DMS 273 (cell line): ENCODE results near the gene MSH3.
A peak's percentile ranks its signal among the peaks of the same experiment; 100 is the strongest.
"Not testable (repeated sequence)": the region's sequence is repeated elsewhere in the genome, so short reads cannot be mapped to it uniquely, and the experiment has no call there.

Experiments used
- DNase-seq: peaks from one replicate; lab custom pipeline; 2025; ENCODE audit not compliant: unreplicated experiment; lab: John Stamatoyannopoulos, UW

MSH3 gene

DNA sequence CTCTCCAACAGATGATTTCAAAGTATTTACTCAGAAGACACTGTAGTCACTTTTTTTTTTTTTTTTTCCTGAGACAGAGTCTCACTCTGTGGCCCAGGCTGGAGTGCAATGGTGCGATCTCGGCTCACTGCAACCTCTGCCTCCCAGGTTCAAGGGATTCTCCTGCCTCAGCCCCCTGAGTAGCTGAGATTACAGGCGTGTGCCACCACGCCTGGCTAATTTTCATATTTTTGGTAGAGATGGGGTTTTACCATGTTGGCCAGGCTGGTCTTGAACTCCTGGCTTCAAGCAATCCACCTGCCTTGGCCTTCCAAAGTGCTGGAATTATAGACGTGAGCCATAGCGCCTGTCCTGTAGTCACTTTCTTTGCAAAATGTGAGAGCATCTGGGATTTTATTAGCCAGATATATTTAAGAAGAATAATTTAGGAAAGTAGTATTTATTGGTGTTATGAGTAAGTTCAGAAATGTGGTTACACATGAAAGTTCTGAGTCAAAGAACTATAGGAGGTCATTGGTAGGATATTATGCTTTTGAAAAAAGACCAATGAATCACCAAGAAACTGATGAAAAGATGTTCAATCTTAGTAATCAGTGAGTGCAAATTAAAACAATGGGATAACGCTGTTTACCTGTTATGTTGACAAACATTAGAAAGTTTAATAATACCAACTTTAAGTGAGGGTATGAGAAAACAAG, 135.0 kb downstream of the MSH3 start:
- not testable (repeated sequence) for DNase-seq

DNA sequence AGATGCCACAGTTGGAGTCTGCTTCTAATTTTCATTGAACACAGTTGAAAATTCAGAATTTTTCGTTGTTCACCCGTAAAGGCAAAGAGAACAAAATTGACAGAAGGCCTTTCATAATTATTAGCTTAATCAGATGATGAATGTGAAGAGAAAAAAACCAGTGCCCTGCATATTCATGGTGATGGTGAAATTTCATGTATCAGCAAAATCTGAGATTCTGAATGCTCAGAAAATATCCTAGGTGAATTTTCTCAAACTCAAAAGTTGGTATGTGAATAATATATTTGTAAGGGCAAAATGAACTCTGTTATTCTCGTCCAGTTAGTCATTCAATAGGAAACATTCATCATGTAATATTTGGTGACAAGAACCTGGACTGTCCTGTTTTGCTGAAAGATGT, 136.2 kb downstream of the MSH3 start:
- no peak for DNase-seq

- DNase-seq, result no peak
Measured at GRCh38 chr5:80793354-80793753, 138.9 kb downstream of the MSH3 start.

DNA sequence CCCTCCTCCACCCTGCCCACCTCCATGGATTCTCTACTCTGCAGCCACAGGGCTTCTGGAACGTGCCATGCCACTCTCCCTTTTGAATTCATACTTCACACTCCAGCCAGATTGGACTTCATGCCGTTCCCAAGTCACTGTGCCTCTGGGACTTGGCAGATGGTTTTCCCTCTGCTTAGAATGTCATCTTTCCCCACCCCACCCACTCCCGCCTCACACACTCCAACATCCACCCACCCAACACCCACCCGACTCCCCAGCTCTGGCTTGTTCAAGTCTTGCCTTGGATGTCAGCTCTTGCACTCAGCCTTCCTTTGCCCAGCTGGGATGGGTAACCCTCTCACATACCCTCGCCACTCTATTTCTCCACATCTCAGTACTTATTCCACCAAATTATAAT, 142.4 kb downstream of the MSH3 start:
- DNase-seq, result no peak

DNA sequence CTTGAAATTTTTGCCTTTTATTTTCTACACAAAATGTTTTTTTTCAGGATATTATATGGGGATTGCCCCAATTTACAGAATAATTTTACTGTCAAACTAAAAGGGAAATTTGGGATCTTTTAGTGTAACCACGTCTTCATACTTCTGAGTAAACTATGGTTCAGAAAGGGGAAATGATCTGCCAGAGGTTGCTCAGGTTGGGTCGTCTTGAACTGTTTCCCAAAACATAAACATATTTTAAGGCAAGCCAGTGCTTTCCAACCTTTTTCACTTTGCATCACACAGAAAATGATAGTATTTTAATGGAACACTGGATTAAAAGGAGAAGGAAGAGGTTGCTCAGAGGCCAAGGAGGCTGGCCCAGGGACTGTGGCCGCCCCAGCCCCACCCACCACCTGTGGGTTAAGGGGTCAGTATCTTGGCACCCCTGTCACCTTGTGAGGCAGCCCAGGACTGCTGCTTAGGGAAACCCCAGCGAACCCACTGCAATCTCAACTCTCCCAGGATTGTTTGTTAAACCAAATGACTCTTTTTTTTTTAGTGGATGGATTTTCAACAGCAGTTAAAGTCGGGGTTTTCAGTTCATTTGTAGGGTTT, 143.1 kb downstream of the MSH3 start:
- no peak for DNase-seq

DNA sequence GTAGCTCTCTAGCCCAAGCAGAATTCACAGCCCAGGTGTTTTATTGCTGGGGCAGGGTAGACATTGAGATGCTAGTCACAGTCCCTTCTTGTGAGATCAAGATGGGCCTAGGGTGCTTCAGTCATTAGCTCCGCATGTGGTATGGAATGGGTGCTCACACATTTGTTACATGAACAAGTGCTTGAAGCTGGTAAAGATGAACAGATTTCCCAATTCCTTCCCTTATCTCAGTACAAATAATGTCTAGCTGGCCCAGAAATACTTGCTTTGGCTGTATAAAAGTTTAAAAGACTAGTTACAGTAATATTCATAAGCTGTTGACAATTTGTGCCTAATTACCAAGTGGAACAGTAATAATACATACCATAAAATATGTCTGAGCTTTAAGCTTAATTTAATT, 143.7 kb downstream of the MSH3 start:
- DNase-seq, result no peak

DNA sequence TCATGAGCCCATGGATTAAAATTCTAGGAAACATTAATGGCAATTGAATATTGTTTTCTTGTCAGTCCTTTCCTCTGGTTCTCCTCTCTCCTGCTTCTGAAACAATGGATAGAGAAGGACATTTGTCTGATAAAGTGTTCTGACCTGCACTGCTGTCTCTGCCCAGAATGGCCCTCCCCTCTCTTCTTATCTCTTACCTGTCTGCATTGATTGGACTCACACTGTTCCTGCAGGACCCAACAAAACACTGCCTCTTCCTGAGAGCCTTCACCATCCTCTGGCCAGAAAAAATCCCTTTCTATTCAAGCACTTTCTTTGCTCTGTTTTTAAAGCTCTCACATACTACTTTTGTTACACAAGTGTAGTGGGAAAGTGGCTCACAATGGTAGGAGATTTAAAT, 144.2 kb downstream of the MSH3 start:
- DNase-seq, result no peak

DNA sequence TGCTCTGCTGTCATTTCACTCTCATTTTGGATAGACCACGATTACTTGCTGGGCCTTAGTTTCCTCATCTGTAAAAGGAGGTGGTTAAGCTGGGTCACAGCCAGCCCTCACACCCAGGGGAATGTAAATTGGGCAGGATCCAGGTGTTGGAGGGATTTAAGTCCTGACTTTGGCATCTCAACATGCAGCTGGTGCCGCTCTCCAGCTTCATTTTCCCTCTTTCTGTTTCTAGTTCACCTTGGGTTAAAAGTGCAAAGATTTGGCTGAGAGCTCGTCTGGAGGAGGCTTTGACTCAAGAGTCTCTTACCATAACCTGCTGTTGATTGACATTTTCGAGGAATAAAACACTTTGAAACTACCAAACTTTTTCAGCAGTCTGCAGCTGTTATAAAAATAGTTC, 144.6 kb downstream of the MSH3 start:
- peak; percentile 32 for DNase-seq

GRCh38 chr5:80799573-80799972, 145.1 kb downstream of the MSH3 start:
- DNase-seq, result no peak

GRCh38 chr5:80804332-80804731, 149.9 kb downstream of the MSH3 start:
- DNase-seq, result no peak

DNA sequence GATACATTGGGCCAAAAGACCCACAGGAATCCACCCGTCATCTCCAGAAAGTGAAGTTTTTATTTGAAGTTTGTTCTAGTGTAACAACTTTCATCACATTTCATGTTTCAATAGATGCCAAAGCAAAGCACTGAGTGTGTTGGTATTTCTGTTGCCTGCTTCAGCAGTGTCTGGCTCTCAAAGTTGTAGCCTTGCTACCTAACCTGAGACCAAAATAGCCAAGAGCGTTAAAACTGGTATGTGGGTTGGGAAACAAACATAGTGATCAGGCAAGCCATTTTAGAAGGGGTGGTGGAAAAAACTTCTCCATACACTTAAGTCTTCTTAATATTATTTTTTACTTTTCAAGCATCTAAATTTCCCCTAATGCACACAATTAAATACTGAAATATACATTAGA, 150.6 kb downstream of the MSH3 start:
- no peak for DNase-seq

DNA sequence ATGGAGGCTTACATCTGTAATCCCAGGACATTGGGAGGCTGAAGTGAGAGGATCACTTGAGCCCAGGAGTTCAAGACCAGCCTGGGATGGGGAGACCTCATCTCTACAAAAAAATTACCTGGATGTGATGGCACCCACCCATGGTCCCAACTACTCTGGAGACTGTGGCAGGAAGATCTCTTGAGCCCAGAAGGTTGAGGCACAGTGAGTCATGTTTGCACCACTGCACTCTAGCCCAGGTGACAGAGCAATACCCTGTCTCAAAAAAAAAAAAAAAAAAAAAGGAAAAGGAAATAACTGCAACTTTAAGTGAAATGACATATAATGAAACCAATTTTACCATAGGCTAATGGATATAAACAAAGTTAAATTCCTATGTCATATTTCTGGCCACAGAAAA, 152.5 kb downstream of the MSH3 start:
- DNase-seq, result no peak

- DNase-seq, result no peak
Measured at GRCh38 chr5:80809451-80809850, 155.0 kb downstream of the MSH3 start.

DNA sequence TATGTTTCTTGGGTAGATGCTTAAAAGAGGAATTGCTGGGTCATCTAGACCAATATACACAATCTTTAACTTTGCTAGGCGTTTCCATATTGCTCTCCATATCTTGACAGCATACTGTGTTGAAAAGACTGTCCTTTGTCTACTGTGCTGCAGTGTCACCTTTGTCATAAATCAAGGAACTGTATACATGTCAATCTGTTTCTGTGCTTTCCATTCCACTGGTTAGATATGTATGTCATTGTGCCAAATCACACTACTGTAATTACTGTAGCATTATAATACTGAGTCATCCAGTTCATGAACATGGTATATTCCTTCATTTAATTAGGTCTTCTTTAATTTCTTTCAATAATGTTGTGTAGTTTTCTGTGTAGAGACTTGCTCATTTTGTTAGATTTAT, 156.0 kb downstream of the MSH3 start:
- no peak for DNase-seq

GRCh38 chr5:80816590-80816989, 162.1 kb downstream of the MSH3 start:
- DNase-seq, result no peak

DNA sequence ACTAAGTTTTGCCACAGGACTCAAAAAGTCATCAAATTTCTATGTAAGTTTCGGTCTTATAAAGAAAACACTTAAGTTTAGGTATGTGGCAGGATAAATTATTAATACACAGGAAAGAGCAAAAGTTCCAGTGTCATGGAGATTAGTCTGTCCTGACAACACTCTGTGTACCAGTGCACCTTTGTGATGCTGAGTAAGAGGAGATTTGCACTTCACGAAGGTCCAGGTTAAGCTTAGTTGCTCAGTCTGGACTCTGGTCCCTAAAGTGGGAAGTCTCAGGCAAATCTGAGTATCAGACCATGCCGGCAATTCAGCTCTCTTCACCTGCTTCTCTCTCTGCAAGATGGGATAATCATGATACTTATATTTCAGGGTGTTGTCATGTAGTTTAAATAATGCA, 166.2 kb downstream of the MSH3 start:
- no peak for DNase-seq

GRCh38 chr5:80822640-80823039, 168.2 kb downstream of the MSH3 start:
- no peak for DNase-seq

DNA sequence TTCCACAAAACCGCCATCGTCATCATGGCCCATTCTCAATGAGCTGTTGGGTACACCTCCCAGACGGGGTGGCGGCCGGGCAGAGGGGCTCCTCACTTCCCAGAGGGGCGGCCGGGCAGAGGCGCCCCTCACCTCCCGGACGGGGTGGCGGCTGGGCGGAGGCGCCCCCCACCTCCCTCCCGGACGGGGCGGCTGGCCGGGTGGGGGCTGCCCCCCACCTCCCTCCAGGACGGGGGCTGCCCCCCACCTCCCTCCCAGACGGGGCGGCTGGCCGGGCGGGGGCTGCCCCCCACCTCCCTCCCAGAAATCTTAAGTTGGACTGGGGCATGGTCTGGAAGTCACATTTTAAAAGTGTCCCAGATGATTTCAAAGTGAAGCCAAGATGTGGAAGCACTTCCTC, 169.7 kb downstream of the MSH3 start:
- not testable (repeated sequence) for DNase-seq

DNA sequence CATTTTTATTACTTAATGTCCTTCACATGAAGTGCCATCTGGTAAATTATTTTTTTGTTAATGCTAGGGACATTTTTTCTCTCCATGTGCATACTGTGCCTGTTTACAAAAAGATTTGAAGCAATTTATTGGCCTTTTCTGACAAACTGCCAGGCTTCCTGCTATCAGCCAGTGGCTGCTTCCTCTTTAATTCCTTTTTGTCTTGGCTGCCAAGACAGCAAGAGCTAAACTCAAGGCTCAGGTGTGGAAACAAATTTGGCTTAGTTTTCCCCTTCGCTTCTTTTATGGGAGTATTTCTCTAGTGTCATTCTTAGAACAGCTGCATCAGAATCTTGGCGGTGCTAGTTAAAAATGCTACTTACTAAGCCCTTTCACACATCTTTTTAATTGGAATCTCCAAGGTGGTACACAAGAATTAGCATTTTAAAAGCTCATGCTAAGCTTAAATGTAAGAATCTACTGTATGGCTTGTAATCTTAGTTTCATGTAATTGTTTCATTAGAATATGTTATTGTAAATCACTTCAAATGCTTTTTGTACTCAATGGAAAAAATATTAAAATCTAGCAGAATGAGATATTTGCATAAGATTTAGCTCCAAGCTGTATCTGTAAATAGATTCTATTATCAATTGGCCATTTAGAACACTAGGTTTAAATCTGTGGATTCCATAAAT, 171.5 kb downstream of the MSH3 start:
- DNase-seq, result peak; percentile 26

DNA sequence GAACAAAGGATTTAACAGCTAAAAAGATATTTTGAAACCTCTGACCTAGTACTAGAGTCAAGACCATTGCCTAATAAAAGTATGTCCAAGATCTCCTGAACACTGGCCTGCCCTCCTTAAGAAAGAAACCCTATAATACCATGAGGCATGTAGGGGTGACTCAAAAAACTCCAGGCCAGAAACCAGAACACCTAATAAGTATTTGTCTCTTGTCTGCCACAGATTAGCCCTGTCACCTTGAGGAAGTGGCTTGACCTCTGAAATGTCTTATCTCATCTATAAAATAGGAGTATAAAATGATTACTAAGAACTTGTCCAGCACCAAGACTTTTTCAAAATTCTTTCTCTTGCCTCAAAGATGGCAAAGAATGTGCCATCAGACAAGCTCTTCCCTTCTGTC, 180.3 kb downstream of the MSH3 start:
- no peak for DNase-seq

- DNase-seq, result no peak
Measured at GRCh38 chr5:80835128-80835527, 180.7 kb downstream of the MSH3 start.

DNA sequence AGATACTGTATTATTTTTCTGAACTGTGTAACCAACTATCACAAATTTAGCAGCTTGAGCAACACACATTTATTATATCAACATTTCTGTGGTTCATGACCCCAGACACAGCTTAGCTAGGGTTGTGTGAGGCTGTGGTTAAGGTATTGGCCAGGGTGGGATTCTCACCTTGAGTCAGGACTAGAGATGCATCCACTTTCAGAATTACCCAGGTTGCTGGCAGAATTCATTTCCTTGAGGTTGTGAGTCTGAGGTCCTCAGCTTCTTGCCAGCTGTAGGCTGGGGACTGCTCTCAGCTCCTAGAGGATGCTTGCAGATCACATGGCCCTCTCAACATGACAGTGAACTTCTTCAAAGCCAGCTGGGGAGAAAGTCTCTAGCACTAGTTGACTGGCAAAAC, 183.2 kb downstream of the MSH3 start:
- no peak for DNase-seq
